Measurements from ENCODE around the gene GNG2. TPM values are rescaled to one million over a fixed set of nuclear protein-coding genes. Genes with fewer than 3 reads are reported as not detected.

GNG2 gene
- total RNA-seq = 100 to 1,000 TPM in 1 of 3 donors, 10 to 100 TPM in 2; 12.1 to 106 (median 15.1) TPM

GRCh38 chr14:51860164-51860824 lies at the start of gene GNG2:
Gene GNG2 (plus strand): TSS chr14:51860612. CDS start chr14:51950679, 90,067 bp downstream.
- peak within 1 kb of the TSS; percentile 50 to 65 (median 50) for H3K4me3 ChIP-seq
- peak; percentile 64 to 69 for DNase-seq (ENCODE audit: low spot score in 2 of 2)
- no peaks in the 10 kb centered on the region for H3K4me1 ChIP-seq
- H3K9me3 ChIP-seq = no peaks in the 10 kb centered on the region
- TF ChIP-seq POLR2A (IDR thresholded peaks at IDR 0.05) (no peak), CTCF (IDR thresholded peaks at IDR 0.05) (no peak), POLR2AphosphoS5 (IDR thresholded peaks at IDR 0.05) (peak in 2 of 3 donors; percentile 13 to 46)
- no peaks in the 10 kb centered on the region for H3K27me3 ChIP-seq
- no peaks in the 10 kb centered on the region for H3K36me3 ChIP-seq
- peak within 1 kb of the TSS; percentile 4 to 62 for H3K27ac ChIP-seq
- intact Hi-C loops (cut with DNase I; ENCODE audit: low total_unique reads) = no loop called here

- no peak for TF ChIP-seq POLR2AphosphoS5 (IDR thresholded peaks at IDR 0.05)
- TF ChIP-seq CTCF (IDR thresholded peaks at IDR 0.05) = no peak
- TF ChIP-seq POLR2A (IDR thresholded peaks at IDR 0.05) = no peak
- no peaks in the 10 kb centered on the region for H3K4me1 ChIP-seq
Observed at GRCh38 chr14:51811706-51812105, 48.7 kb upstream of the GNG2 start.

GRCh38 chr14:51816031-51816430 lies 44.4 kb upstream of the GNG2 start:
- intact Hi-C loops (cut with DNase I; ENCODE audit: low total_unique reads) = no loop called here
- no peak for DNase-seq (ENCODE audit: low spot score in 2 of 2)
- Histone ChIP-seq H3K9me3 (no peaks in the 10 kb centered on the region), H3K4me1 (no peaks in the 10 kb centered on the region), H3K27ac (no peak overlapping the region), H3K27me3 (no peaks in the 10 kb centered on the region), H3K36me3 (no peaks in the 10 kb centered on the region), H3K4me3 (no peak overlapping the region)
- TF ChIP-seq POLR2A (IDR thresholded peaks at IDR 0.05) (no peak), POLR2AphosphoS5 (IDR thresholded peaks at IDR 0.05) (no peak), CTCF (IDR thresholded peaks at IDR 0.05) (no peak)

More at GRCh38 chr14:51811706-51812105, 48.7 kb upstream of the GNG2 start:
- Histone ChIP-seq H3K9me3 (no peaks in the 10 kb centered on the region), H3K4me3 (no peak overlapping the region), H3K27ac (no peak overlapping the region), H3K27me3 (no peaks in the 10 kb centered on the region), H3K36me3 (no peaks in the 10 kb centered on the region)
- no peak for DNase-seq (ENCODE audit: low spot score in 2 of 2)
- intact Hi-C loops (cut with DNase I; ENCODE audit: low total_unique reads) = no loop called here

- Histone ChIP-seq H3K27me3 (no peaks in the 10 kb centered on the region), H3K36me3 (no peaks in the 10 kb centered on the region), H3K27ac (no peak overlapping the region), H3K4me1 (no peaks in the 10 kb centered on the region), H3K9me3 (no peaks in the 10 kb centered on the region), H3K4me3 (no peak overlapping the region)
- TF ChIP-seq POLR2A (IDR thresholded peaks at IDR 0.05) (no peak), POLR2AphosphoS5 (IDR thresholded peaks at IDR 0.05) (no peak), CTCF (IDR thresholded peaks at IDR 0.05) (no peak)
- no peak for DNase-seq (ENCODE audit: low spot score in 2 of 2)
- intact Hi-C loops (cut with DNase I; ENCODE audit: low total_unique reads) = no loop called here
Observed at GRCh38 chr14:51817326-51817725, 43.1 kb upstream of the GNG2 start.

- Histone ChIP-seq H3K4me1 (no peaks in the 10 kb centered on the region), H3K27ac (no peak overlapping the region), H3K36me3 (no peaks in the 10 kb centered on the region), H3K4me3 (no peak overlapping the region), H3K9me3 (no peaks in the 10 kb centered on the region), H3K27me3 (no peaks in the 10 kb centered on the region)
- intact Hi-C loops (cut with DNase I; ENCODE audit: low total_unique reads) = no loop called here
- no peak for TF ChIP-seq POLR2A (IDR thresholded peaks at IDR 0.05)
- TF ChIP-seq CTCF (IDR thresholded peaks at IDR 0.05) = no peak
- TF ChIP-seq POLR2AphosphoS5 (IDR thresholded peaks at IDR 0.05) = no peak
- DNase-seq (ENCODE audit: low spot score in 2 of 2) = no peak
Observed at GRCh38 chr14:51818748-51819380, 41.5 kb upstream of the GNG2 start.
